Astrocyte (in vitro differentiated cells and primary cell): ENCODE measurements around the gene BNIP2.

Experiments
- CTCF ChIP-seq: IDR thresholded peaks from 2 replicates; pipeline ENCODE4 v1.5.1; 2011; ENCODE audit warnings: low read depth, mild to moderate bottlenecking, inconsistent platforms, low read length, moderate library complexity; ENCODE audit not compliant: insufficient read depth
- EZH2 ChIP-seq: IDR thresholded peaks from 2 replicates; pipeline ENCODE4 v1.6.1; 2012; ENCODE audit warnings: mild to moderate bottlenecking, low read length, inconsistent platforms; ENCODE audit not compliant: insufficient read depth

DNA sequence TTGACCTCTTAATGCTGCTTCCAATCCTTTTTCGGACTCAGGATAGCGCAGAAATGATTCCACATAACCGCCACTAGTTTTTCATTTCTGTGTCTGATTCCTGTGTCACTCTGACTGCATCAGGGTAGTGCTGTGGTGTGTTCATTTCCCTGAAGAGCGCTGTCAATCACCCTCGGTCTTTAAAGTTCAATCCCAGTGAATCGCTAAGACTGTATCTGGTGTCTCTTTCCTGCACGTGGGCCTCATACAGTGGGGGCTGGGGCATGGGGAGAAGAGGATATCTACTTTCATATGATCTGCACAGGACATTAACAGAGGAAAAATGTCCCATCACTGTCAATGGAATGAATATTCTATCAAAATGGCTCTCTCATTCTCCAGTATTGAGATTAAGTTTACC, 32.9 kb upstream of the BNIP2 start:
- TF ChIP-seq CTCF: no peak
- TF ChIP-seq EZH2: no peak
